ENCODE measurements around the gene IGSF3. TPM values are rescaled to one million over a fixed set of nuclear protein-coding genes. Genes with fewer than 3 reads are reported as not detected.
"Not testable (repeated sequence)": the region's sequence is repeated elsewhere in the genome, so short reads cannot be mapped to it uniquely, and the experiment has no call there.

Gene IGSF3
- total RNA-seq, 4 donors from 2014 or later, result 1.2 to 3.9 (median 3.2) TPM

DNA sequence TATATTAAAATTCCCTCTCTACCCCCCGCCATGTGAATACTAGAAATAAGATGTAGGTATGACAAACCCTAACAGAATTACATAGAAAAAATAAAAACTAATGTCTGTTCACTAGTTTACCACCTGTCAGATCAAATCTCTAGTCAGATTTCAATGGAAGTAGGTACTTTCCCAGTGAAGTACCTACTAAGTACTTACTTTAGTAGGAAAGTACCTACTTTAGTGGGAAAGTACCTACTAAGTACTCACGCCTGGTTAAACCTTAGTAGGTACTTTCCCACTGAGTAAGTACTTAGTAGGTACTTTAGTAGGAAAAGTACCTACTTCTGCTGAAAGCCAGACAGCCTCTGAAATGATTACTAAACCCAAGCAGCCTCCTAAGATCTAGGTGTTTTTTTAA lies 58.7 kb downstream of the IGSF3 start:
- 89 to 91% methylated on average over 2 of the region's 2 CpGs for WGBS, 2 donors
- not testable (repeated sequence) for H3K9me3 ChIP-seq; H3K27ac ChIP-seq; H3K27me3 ChIP-seq; H3K4me1 ChIP-seq; DNase-seq (ENCODE audit: low spot score in 2 of 2); H3K36me3 ChIP-seq; H3K4me3 ChIP-seq

DNA sequence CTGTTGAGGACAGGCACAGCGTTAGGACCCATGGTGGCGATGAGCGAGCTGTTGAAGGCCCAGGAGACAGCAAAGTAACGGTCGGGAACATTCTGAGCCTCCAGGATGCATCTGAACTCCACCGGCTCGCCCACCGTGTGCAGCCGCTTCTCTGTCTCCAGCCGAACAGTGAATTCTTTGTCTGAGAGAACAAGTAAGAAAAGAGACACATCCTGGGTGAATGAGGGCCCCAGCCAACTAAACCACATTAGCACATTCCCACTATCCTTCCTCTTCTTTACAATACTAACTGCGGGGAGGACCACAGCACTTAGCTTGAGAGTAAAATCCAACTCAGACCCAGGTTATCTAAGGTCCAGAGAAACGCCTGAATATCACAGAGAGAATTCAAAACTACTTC lies 59.4 kb downstream of the IGSF3 start:
- H3K4me3 ChIP-seq; DNase-seq (ENCODE audit: low spot score in 2 of 2); H3K9me3 ChIP-seq; H3K4me1 ChIP-seq; H3K27ac ChIP-seq; H3K27me3 ChIP-seq; H3K36me3 ChIP-seq: not testable (repeated sequence)
- WGBS, 2 donors, result 64 to 73% methylated on average over 9 to 12 of the region's 12 CpGs

DNA sequence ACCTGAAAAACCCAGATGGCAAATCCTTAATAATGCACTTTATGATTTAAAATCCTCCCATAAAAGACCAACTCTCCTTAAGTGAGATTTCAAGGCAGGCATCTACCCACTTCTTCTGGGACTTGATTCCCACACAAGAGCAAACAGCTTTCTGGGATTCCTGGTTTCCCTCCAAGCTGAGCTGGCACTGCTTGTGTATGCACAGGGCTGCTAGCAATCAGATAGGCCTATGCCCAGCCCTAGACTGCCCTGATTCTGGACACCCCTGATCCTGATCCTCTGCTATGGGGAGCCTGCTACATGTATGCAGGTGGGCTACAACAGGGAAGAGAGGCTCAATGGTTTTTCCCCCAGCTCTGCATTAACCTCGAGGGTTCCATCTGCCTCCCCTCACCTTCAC lies 60.1 kb downstream of the IGSF3 start:
- H3K36me3 ChIP-seq; H3K4me3 ChIP-seq; DNase-seq (ENCODE audit: low spot score in 2 of 2); H3K4me1 ChIP-seq; H3K27me3 ChIP-seq; H3K27ac ChIP-seq; H3K9me3 ChIP-seq: not testable (repeated sequence)
- WGBS, 2 donors, result 80 to 88% methylated on average over 1 of the region's 1 CpG

DNA sequence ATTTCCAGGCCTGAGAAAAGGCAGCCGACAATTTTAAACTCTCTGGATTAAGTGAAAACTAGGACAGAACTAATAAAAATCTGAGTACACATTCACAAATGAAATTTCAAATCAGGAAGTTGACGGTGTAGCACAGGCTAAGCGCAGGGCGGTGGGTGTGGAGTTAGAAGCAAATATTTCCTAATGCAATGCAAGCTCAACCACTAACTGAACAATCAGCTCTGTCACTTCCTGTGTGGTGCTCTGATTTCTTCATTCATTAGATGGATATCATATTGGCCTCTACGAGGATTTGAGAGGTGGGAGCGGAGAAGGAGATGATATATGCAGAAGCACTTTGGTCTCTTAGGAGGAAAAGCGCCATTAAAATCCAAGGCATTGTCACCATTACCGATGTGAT lies 61.5 kb downstream of the IGSF3 start:
- not testable (repeated sequence) for H3K27me3 ChIP-seq; H3K4me1 ChIP-seq; H3K27ac ChIP-seq; DNase-seq (ENCODE audit: low spot score in 2 of 2); H3K36me3 ChIP-seq; H3K4me3 ChIP-seq; H3K9me3 ChIP-seq
- 69 to 77% methylated on average over 8 of the region's 8 CpGs for WGBS, 2 donors

DNA sequence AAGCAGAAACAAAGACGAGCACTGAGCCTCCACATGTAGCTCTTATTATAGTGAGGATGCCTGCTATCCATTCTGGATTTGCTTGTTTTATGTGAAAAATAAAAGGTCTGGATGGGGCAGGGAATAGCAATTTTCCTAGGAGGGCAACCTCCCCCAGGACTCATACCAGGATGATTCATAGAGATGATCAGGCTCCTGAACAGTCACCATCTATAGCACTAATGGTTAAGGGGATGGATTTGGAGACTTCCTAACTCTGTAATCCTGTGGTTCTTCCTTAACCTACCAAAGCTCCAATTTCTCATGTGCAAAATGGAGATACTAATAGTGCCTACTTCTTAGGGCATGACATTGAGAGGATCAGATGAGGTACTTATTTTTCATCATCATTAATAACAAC lies 62.2 kb downstream of the IGSF3 start:
- H3K9me3 ChIP-seq, result no peaks in the 10 kb centered on the region
- no peak overlapping the region for H3K4me3 ChIP-seq
- TF ChIP-seq EP300 (IDR thresholded peaks at IDR 0.05), result no peak
- no peak for TF ChIP-seq POLR2A (IDR thresholded peaks at IDR 0.05)
- TF ChIP-seq, protein P1, sequence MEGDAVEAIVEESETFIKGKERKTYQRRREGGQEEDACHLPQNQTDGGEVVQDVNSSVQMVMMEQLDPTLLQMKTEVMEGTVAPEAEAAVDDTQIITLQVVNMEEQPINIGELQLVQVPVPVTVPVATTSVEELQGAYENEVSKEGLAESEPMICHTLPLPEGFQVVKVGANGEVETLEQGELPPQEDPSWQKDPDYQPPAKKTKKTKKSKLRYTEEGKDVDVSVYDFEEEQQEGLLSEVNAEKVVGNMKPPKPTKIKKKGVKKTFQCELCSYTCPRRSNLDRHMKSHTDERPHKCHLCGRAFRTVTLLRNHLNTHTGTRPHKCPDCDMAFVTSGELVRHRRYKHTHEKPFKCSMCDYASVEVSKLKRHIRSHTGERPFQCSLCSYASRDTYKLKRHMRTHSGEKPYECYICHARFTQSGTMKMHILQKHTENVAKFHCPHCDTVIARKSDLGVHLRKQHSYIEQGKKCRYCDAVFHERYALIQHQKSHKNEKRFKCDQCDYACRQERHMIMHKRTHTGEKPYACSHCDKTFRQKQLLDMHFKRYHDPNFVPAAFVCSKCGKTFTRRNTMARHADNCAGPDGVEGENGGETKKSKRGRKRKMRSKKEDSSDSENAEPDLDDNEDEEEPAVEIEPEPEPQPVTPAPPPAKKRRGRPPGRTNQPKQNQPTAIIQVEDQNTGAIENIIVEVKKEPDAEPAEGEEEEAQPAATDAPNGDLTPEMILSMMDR (IDR thresholded peaks at IDR 0.05), result no peak
- WGBS, 2 donors, result 76 to 84% methylated on average over 1 of the region's 1 CpG
- H3K27ac ChIP-seq, result no peak overlapping the region
- H3K27me3 ChIP-seq, result no peaks in the 10 kb centered on the region
- no peaks in the 10 kb centered on the region for H3K36me3 ChIP-seq
- H3K4me1 ChIP-seq, result no peaks in the 10 kb centered on the region
- DNase-seq (ENCODE audit: low spot score in 2 of 2), result no peak

DNA sequence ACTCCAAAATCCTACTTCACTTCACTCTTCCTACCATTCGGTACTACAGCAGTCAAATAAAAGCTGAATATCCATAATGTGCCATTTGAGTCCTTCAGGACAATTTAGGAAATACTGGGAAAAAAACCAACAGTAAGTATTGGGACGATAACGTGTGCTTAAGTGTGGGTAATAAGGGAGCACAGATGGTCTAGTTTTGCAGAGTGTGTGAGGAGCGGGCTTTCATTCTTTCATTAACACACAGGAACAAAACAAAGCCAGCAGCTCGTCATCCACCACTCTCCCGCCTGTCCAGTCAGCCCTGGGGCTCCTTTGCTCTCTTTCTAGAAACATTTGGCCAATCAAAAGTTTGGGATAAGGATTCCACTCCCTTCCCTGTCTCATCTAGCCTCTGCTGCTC lies 63.1 kb downstream of the IGSF3 start:
- H3K9me3 ChIP-seq; H3K4me1 ChIP-seq; H3K36me3 ChIP-seq; H3K4me3 ChIP-seq; H3K27ac ChIP-seq; DNase-seq (ENCODE audit: low spot score in 2 of 2); H3K27me3 ChIP-seq: not testable (repeated sequence)
- 73 to 75% methylated on average over 6 of the region's 6 CpGs for WGBS, 2 donors

DNA sequence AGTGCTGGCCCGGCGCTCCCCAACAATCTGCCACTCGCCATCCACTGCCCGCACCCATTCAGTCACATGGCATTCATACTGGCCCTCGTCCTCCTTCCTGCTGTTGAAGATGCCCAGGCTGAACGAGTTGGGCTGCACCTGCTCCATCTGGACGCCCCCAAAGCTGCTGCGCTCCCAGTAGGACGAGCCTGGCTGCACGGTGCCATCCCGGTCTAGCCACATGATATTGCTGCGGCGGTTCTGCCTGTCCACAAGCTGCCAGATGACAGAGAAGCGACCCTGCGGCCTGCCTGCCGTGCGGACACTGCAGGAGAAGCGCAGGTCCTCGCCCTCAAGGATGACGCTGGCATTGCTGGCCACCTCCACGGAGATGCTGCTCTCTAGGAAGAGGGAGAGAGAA lies 63.9 kb downstream of the IGSF3 start:
- H3K36me3 ChIP-seq; DNase-seq (ENCODE audit: low spot score in 2 of 2); H3K9me3 ChIP-seq; H3K4me3 ChIP-seq; H3K27me3 ChIP-seq; H3K4me1 ChIP-seq; H3K27ac ChIP-seq: not testable (repeated sequence)
- WGBS, 2 donors, result 89 to 95% methylated on average over 21 of the region's 21 CpGs

DNA sequence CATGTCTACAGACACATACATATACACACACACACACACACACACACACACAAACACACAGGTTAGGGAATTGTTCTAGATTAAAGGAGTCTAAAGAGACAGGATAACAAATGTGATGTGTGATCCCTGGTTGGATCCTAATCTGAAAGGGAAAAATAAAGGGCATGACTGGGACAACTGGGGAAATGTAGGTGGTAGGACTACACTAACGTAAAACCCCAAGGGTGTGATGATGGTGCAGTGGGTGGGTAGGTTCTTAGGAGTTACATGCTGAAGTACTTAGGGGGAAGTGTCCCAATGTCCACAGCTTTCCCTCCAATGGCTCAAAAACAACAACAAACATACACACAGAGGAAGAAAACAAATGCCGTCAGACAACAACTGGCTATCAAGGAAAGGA lies 68.2 kb downstream of the IGSF3 start:
- not testable (repeated sequence) for H3K27me3 ChIP-seq; DNase-seq (ENCODE audit: low spot score in 2 of 2); H3K9me3 ChIP-seq; H3K4me3 ChIP-seq; H3K36me3 ChIP-seq; H3K4me1 ChIP-seq; H3K27ac ChIP-seq
- WGBS, 2 donors, result 82 to 86% methylated on average over 2 of the region's 2 CpGs

DNA sequence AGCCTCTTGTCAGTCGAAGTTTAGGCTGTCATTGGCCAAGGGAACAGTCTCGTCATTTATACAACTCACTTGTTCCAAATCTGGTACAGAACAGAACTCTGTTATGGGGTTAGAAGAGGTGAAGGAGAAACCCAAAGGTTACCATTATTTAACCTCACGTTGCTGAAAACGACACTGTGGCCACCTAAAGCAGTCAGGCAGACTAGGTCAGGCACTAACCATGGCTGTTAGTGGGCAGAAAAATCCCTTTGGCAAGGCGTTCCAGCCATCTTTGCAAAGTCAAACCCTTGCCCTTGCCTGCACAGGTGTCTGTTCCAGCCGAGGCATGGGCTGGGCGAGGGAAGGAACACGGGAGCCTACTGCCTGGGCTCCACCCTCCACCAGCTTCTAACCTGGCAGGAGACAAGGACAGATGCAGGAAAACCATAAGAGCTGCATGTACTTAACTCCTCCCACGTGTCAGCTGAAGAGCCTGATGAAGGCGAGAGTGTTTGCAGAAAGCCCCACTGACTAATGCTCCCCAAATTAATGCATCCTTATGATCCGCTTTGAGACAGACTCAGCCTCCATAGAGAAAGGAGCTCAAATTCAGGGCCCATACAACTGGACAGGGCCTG lies 69.0 kb downstream of the IGSF3 start:
- not testable (repeated sequence) for H3K4me1 ChIP-seq; H3K27ac ChIP-seq; H3K4me3 ChIP-seq; H3K27me3 ChIP-seq; H3K9me3 ChIP-seq; DNase-seq (ENCODE audit: low spot score in 2 of 2); H3K36me3 ChIP-seq
- WGBS, 2 donors, result 81 to 83% methylated on average over 10 to 11 of the region's 11 CpGs

DNA sequence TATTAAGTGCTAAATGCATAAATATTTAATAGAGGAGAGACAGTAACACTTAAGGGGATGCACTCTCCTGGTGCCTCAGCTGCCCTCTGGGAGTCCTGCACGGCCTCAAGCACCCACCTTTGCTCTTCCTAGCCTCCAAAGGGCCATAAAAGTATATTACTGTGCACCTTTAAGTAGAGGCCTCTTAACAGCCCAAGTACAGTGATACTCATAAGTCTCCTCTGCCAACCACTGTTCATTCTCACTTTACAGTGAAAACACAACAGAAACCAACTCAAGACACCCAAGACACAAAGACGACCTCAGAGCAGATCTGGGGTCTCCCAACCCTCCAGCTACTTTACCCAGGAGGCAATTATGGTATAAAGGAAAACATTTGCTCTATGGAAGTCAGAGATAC lies 70.1 kb downstream of the IGSF3 start:
- not testable (repeated sequence) for H3K4me3 ChIP-seq; H3K27me3 ChIP-seq; H3K9me3 ChIP-seq; H3K36me3 ChIP-seq; H3K27ac ChIP-seq; DNase-seq (ENCODE audit: low spot score in 2 of 2); H3K4me1 ChIP-seq
- WGBS, 2 donors, result 65 to 79% methylated on average over 2 of the region's 2 CpGs

DNA sequence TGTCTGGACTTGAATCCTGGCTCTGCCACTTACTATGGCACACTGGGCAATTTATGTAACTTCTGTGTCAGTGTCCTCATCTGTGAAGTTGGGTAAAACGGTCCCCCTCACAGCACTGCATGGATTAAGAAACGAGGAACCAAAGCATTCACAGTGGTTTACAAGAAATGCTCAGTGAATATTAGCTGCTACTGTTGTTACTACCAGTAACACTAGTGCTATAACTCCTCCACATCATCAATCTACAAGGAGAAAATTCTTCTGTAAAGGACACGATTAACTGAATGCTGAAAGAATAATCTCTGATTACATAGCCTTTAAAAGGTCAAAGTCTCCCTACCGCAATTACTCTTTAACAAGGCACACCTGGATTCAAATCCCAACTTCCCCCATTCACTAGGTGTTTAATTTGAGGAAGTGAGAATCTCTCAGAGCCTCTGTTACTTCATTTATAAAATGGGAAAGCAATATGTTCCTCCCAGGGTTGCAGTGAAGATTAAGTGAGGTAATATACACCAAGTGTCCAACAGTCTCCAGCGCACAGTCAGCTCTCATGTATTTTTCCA lies 70.7 kb downstream of the IGSF3 start:
- DNase-seq (ENCODE audit: low spot score in 2 of 2); H3K27ac ChIP-seq; H3K9me3 ChIP-seq; H3K36me3 ChIP-seq; H3K27me3 ChIP-seq; H3K4me1 ChIP-seq; H3K4me3 ChIP-seq: not testable (repeated sequence)
- WGBS, 2 donors, result 84% methylated on average over 5 of the region's 5 CpGs
